Measurements from ENCODE around the gene ATP2B2.
A peak's percentile ranks its signal among the peaks of the same experiment; 100 is the strongest.

ATP2B2 gene

DNA sequence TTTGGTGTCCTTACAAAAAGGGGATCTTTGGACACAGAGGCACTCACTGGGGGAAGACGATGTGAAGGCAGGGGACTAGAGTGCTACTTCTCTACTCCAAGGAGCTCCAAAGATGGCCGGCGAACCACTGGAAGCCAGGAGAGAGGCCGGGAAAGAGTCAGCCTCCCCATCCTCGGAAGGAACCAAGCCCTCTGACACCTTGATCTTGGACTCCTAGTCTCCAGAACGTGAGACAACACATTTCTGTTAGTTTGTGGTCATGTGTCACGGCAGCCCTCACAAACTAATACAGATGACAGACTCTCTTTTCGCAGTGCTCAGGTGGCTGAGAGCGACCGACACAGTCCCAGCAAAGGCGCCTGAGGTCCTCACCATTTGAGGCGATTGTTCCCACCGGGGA is 24.4 kb upstream of the ATP2B2 start:
- DNase-seq (ENCODE audit: low spot score): peak; percentile 31

GRCh38 chr3:10528046-10528445 is 22.7 kb upstream of the ATP2B2 start:
- DNase-seq (ENCODE audit: low spot score): peak; percentile 41

GRCh38 chr3:10527295-10528001 is 22.1 kb upstream of the ATP2B2 start:
- DNase-seq (ENCODE audit: low spot score): peak; percentile 41

- DNase-seq (ENCODE audit: low spot score): peak; percentile 30
Observed at GRCh38 chr3:10526366-10526765, 21.0 kb upstream of the ATP2B2 start.

DNA sequence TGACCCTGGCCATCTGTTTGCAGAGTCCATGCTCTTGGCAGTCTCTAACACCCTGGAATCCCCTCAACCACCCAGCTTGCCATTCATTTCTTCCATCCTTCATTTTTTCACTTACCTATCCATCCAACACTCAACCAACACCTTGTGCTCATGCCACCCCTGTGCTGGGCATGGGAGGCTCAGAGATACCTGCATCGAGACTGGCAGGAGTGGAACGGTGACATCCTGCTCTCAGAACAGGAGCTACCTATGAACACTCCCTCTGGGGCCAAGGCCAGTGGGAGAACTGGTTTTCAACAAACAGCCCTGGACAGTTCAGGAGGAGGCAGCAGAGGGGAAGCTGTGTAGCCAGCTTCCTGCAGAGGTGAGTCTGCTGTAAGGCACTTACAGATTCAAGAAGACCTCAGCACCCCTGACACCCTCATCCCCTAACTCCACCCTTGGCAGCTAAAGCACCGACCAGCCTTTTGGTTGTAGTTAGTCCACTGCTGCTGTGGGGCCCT is 19.5 kb upstream of the ATP2B2 start:
- DNase-seq (ENCODE audit: low spot score): peak; percentile 41

GRCh38 chr3:10524270-10524669 is 18.9 kb upstream of the ATP2B2 start:
- no peak for DNase-seq (ENCODE audit: low spot score)

- no peak for DNase-seq (ENCODE audit: low spot score)
Observed at GRCh38 chr3:10523561-10523960, 18.2 kb upstream of the ATP2B2 start.

GRCh38 chr3:10522646-10523303 is 17.4 kb upstream of the ATP2B2 start:
- DNase-seq (ENCODE audit: low spot score): no peak

GRCh38 chr3:10521772-10522441 is 16.5 kb upstream of the ATP2B2 start:
- no peak for DNase-seq (ENCODE audit: low spot score)

DNA sequence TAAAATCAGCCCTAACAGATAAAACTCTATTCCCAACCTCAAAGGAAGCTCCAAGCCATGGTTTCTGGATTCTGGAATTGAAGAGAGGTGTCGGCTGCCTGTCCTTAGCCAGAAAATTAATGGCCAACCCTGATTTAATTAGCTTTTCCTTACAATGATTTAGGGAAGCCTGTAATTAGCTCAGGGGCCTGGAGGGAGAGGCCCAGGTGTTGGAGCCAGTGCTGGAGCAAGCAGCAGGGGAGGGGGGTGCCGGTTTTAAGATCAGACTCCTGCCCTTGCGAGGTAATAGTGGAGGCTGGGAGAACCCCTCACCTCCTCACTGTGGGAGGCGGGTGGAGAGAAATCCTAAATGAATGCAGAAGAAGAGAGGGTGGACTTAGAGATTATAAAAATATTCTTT is 14.7 kb upstream of the ATP2B2 start:
- no peak for DNase-seq (ENCODE audit: low spot score)

DNA sequence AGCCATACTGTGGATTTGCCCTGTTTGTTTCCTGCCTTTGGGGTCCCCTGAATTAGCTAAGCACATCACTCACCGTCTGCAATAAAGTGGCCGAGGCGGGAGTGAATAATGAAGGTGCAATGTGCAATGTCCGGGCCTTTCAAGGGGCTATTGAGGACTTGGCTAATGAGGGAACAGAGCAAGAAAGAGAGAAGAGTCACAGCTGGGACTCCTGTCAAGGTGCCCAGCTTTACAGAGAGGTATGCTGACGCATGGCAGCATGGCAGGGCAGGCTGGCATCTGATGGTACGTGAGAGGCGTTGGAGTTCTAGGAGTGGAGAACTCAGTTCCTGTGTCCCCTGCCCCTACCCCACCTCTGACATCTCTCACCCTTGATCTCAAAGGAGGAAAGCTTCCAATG is 13.8 kb upstream of the ATP2B2 start:
- no peak for DNase-seq (ENCODE audit: low spot score)

GRCh38 chr3:10518506-10519150 is 13.2 kb upstream of the ATP2B2 start:
- DNase-seq (ENCODE audit: low spot score): no peak

- no peak for DNase-seq (ENCODE audit: low spot score)
Observed at GRCh38 chr3:10517627-10518026, 12.2 kb upstream of the ATP2B2 start.

DNA sequence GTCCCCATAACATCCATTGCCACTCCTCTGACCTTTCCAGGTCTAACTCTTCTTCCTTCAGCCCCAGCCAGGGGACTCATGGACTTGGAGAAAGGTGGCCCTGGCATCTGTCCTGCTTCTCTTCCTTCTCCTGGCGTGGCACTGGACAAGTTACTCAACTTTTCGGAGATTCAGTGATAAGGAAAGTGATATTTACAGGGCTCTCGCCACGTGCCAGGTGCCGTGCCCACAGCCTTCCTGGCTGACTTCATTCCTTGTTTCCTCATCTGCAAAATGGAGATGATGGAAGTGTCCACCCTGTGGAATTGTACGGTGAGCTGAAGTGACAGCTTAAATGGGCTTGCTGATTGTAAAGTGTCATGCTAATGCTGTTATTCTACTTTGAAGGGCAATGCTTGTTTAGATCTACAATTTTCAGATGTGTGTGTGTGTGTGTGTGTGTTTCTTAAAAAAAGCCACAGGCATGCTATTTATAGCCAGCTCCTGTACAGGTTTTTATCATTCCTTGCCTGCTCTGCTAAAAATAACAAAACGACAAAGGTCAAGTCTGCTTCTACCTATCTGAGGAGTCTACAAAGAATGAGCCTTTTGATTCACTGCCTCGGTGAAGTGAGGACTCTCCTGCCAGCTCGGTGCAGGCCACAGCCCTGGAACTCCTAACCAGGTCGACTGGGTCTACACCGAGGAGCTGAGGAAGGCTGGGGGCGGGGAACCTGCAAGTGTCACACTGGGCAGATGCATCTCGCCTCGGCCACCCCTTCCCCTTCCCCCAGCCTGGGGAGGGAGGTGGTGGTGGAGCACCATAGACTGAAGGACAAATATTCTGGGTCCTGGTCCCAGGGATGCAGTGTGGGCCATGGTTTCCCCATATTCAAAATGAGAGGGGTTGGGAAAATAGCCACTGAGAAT is 11.4 kb upstream of the ATP2B2 start:
- no peak for DNase-seq (ENCODE audit: low spot score)

DNA sequence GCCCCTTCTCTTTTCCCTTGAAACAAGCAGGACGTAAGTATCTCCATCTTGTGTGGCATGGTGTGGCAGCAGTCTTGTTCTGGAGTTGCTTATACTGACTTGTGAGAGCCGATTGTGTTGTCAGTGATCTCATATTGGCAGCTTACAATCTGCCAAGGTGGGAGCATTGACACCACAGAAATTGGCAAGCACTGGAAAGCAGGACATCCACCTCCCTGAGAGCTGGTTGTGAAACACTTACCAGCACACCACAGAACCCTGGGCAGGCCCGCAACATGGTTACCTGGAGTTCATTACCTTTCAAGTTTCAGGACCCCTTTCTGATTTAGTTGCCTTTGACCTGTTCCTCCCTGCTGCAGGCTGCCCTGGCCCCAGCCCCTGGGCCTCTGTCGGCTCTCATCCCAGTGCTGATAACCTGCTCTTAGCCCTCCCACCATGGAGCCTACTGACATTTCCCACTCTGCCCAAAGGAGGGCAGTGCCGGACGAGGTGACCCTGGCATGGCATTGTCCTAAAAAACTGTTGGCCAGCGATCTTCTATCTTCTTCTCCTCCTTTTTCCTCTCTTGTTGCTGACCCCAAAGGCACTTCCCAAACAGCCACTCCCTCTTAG is 10.6 kb upstream of the ATP2B2 start:
- no peak for DNase-seq (ENCODE audit: low spot score)

DNA sequence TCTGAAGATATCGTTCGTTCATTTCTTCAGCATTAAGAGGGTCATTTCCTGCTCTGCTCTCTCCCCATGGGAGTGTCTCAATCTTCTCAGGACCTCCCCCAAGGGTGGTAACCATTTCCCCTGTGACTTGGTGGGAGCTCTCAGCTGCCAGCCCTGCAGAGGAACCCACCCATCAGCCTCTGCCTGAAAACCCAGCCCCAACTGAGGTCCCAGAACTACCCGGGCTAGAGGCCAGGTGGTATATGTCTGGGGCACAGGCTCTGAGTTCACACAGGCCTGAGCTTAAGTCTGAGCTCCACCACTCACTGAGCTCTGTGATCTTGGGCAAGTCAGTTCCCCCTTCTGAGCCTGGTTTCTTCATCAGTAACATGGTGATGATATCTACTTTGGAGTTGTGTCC is 10.0 kb upstream of the ATP2B2 start:
- no peak for DNase-seq (ENCODE audit: low spot score)

- DNase-seq (ENCODE audit: low spot score): no peak
Observed at GRCh38 chr3:10514407-10515069, 9.2 kb upstream of the ATP2B2 start.

DNA sequence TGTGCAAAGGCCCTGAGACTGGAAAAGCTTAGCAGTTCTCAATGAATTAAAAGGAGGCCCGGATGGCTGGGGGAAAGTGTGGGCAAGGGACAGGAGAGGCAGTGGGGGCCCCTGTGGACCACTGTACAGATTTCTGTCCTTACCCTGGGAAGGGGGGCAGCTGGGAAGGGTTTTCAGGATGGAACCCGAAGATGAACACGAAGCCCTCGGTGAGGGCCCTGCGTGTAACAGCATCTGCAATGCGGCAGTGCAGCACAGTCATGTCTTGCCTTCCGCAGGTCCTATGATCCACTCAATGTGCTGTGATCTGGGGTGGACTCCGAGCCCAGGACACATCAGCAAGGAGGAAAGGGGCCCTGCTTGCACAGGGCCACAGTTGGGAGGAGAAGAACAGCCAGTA is 7.9 kb upstream of the ATP2B2 start:
- DNase-seq (ENCODE audit: low spot score): no peak

DNA sequence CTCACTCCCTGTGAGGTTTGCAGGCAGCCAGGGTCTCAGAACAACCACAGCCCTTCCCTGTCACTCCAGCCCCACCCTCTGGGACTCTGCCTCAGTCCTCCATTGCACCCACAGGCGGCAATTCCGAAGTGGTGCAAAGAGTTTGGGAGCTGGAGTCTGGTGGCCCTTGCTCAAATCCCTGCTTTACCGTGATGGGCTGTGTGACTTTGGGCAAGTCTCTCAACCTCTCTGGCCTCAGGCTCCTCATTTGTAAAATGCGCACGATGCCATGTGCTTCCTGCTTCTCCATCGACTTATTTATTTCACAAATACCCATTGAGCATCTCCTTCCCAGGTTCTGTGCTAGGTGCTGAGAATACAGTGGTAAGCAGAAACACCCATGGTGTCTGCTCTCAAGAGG is 7.3 kb upstream of the ATP2B2 start:
- no peak for DNase-seq (ENCODE audit: low spot score)

- DNase-seq (ENCODE audit: low spot score): no peak
Observed at GRCh38 chr3:10511809-10512494, 6.6 kb upstream of the ATP2B2 start.
